ENCODE measurements around the gene EXTL2.
"Not testable (repeated sequence)": the region's sequence is repeated elsewhere in the genome, so short reads cannot be mapped to it uniquely, and the experiment has no call there.

EXTL2 gene

GRCh38 chr1:100936194-100936967, 41.7 kb upstream of the EXTL2 start:
- H3K4me3 ChIP-seq (ENCODE audit: low read depth, low read length), result no peak overlapping the region
- DNase-seq (ENCODE audit: low read depth), result no peak
- TF ChIP-seq CTCF (IDR thresholded peaks at IDR 0.05; ENCODE audit: low read depth, low read length, missing control alignments), result no peak

- not testable (repeated sequence) for H3K4me3 ChIP-seq (ENCODE audit: low read depth, low read length); DNase-seq (ENCODE audit: low read depth)
Observed at GRCh38 chr1:100933555-100933954, 38.9 kb upstream of the EXTL2 start.

GRCh38 chr1:100931716-100932115, 37.1 kb upstream of the EXTL2 start:
- DNase-seq (ENCODE audit: low read depth), result no peak
- TF ChIP-seq CTCF (IDR thresholded peaks at IDR 0.05; ENCODE audit: low read depth, low read length, missing control alignments), result no peak
- no peak overlapping the region for H3K4me3 ChIP-seq (ENCODE audit: low read depth, low read length)

GRCh38 chr1:100930494-100930893, 35.9 kb upstream of the EXTL2 start:
- DNase-seq (ENCODE audit: low read depth), result no peak
- TF ChIP-seq CTCF (IDR thresholded peaks at IDR 0.05; ENCODE audit: low read depth, low read length, missing control alignments), result no peak
- H3K4me3 ChIP-seq (ENCODE audit: low read depth, low read length), result no peak overlapping the region

- no peak for TF ChIP-seq CTCF (IDR thresholded peaks at IDR 0.05; ENCODE audit: low read depth, low read length, missing control alignments)
Observed at GRCh38 chr1:100928128-100928527, 33.5 kb upstream of the EXTL2 start.

GRCh38 chr1:100927276-100927675, 32.6 kb upstream of the EXTL2 start:
- no peak for DNase-seq (ENCODE audit: low read depth)
- H3K4me3 ChIP-seq (ENCODE audit: low read depth, low read length), result no peak overlapping the region
- TF ChIP-seq CTCF (IDR thresholded peaks at IDR 0.05; ENCODE audit: low read depth, low read length, missing control alignments), result no peak

More at GRCh38 chr1:100928128-100928527, 33.5 kb upstream of the EXTL2 start:
- H3K4me3 ChIP-seq (ENCODE audit: low read depth, low read length), result no peak overlapping the region
- no peak for DNase-seq (ENCODE audit: low read depth)

- TF ChIP-seq CTCF (IDR thresholded peaks at IDR 0.05; ENCODE audit: low read depth, low read length, missing control alignments), result no peak
- DNase-seq (ENCODE audit: low read depth), result no peak
- no peak overlapping the region for H3K4me3 ChIP-seq (ENCODE audit: low read depth, low read length)
Observed at GRCh38 chr1:100926240-100926639, 31.6 kb upstream of the EXTL2 start.
